ENCODE results near the gene MACROH2A2.
A peak's percentile ranks its signal among the peaks of the same experiment; 100 is the strongest.

Gene MACROH2A2

DNA sequence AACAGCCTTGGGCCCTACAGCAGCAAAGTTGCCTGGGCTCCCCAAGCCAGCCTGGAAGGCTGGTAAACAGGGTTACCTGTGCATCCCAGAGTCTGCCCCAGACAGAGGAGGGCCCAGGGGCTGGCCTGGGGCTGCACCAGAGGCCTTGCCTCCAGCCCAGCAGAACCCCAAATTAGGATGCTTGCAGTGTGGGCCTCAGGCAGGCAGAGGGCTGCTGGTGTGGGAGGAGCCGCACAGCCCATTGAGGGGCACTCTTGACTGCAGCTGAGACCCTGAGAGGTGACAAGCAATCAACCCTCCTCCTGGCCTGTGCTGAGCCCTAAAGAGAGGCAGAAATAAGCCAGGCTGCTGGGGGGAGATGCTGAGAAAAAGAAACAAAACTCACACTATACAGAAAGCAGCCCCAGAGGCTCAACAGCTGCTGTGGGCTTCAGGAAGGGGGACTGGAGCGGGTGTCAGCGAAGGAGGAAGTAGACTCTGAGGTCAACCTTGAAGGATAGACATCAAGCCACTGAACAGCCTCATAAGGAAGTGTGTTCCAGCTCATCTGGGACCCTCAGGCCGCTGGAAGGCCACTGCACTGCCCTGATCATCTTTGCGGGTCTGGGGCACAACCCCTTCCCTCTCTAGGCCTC, 73.4 kb downstream of the MACROH2A2 start:
- H3K27ac Mint-ChIP-seq = no peak overlapping the region
- ATAC-seq (no peak), DNase-seq (no peak)
- H3K4me1 Mint-ChIP-seq = peaks cover 16% of the 10 kb centered on the region
- H3K9me3 Mint-ChIP-seq = no peaks in the 10 kb centered on the region
- H3K4me3 Mint-ChIP-seq = no peak overlapping the region
- no peaks in the 10 kb centered on the region for H3K27me3 Mint-ChIP-seq

GRCh38 chr10:70126700-70127395, 74.2 kb downstream of the MACROH2A2 start:
- H3K27me3 Mint-ChIP-seq = no peaks in the 10 kb centered on the region
- H3K9me3 Mint-ChIP-seq = no peaks in the 10 kb centered on the region
- ATAC-seq (no peak), DNase-seq (no peak)
- H3K27ac Mint-ChIP-seq = peak overlapping the region in 1 of 2 donors; percentile 82
- H3K4me3 Mint-ChIP-seq = no peak overlapping the region
- H3K4me1 Mint-ChIP-seq = peaks cover 25% of the 10 kb centered on the region

DNA sequence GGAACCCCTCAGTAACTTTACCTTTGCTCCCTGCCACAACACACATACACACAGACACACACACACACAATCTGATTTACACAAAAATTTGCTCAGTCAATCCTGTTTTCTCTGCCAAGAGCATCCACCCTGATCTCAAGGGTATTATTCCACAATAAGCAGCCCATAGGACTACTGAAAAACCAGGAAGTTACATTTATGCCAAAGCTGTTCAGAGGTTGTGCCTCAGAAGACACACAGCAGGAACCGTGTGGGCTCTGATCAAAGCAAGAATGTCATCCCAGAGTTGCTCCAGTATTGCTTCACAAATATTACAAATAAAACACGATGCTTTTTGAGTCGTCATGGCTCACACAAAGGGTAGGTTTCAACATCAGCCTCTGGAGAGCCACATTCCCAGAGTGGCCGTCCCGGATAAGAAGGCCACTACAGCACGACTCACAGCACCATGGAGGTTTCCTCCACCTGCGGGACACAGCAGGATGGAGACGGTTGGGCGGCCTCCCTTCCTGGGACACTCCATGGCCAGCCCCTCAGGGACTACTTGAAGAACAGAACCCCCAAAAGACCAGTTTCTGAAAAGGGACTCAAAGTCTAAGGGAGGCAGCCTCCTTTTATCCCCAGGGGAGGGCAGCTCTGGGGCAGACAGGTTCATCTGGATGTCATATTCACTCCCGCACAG, 78.4 kb downstream of the MACROH2A2 start:
- Mint-ChIP-seq H3K27ac (peak overlapping the region; percentile 9 to 60), H3K9me3 (no peaks in the 10 kb centered on the region), H3K27me3 (no peaks in the 10 kb centered on the region), H3K4me3 (peak overlapping the region; percentile 94 to 95), H3K4me1 (peaks cover 38% of the 10 kb centered on the region)
- DNase-seq = no peak
- no peak for ATAC-seq

DNA sequence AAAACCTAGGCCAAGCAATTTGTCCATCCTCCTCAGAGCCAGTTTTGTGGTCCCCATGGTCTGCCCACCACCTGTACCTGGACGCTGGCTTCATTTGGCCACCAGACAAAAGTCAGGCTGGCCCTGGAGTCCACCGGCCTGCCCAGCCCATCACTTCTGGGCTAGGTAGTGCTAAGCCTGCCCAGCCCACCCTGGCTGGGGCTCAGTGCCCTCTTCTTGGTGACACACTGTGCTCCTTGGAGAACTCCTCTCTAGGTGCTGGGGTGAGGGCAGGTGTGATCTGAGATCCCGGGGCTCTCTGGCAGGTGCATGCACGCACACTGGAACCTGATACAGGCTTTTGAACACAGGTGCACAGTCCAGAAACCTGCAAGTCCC, 78.9 kb downstream of the MACROH2A2 start:
- ATAC-seq = no peak
- DNase-seq = no peak
- H3K27ac Mint-ChIP-seq = peak overlapping the region; percentile 99
- no peaks in the 10 kb centered on the region for H3K27me3 Mint-ChIP-seq
- H3K4me3 Mint-ChIP-seq = peak overlapping the region; percentile 94 to 95
- peaks cover 33% of the 10 kb centered on the region for H3K4me1 Mint-ChIP-seq
- no peaks in the 10 kb centered on the region for H3K9me3 Mint-ChIP-seq

GRCh38 chr10:70132098-70133029, 79.7 kb downstream of the MACROH2A2 start, which contains the start of gene AIFM2:
Gene AIFM2, minus strand, starts transcription at chr10:70132825. Its CDS starts 8,741 bp downstream, at chr10:70124084.
- DNase-seq (peak; percentile 54 to 61), ATAC-seq (peak; percentile 87)
- Mint-ChIP-seq H3K27ac (peak within 1 kb of the TSS; percentile 99), H3K4me1 (peaks cover 30% of the 10 kb centered on the region), H3K9me3 (no peaks in the 10 kb centered on the region), H3K4me3 (peak within 1 kb of the TSS; percentile 94 to 95), H3K27me3 (no peaks in the 10 kb centered on the region)

DNA sequence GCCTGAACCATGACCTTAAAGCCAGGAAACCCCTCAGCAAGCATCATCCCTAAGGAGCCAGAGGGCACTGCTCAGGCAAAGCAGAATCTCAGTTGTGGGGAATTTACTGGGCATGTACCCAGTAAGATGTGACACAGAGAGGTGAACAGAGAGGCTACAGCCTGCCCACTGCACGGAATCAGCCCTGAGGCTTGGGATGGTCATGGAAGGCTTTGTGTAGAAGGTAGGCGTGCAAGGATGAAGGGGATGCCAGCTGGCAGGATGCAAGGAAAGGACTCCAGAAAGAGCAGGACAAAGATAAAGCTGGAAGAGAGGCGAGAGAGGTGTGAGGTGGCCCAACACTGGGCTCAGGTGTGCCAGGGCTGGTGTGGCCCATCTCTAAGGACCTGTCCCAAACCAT, 82.4 kb downstream of the MACROH2A2 start:
- ATAC-seq = no peak
- H3K27ac Mint-ChIP-seq = peak overlapping the region in 1 of 2 donors; percentile 66
- peaks cover 49% of the 10 kb centered on the region for H3K4me1 Mint-ChIP-seq

DNA sequence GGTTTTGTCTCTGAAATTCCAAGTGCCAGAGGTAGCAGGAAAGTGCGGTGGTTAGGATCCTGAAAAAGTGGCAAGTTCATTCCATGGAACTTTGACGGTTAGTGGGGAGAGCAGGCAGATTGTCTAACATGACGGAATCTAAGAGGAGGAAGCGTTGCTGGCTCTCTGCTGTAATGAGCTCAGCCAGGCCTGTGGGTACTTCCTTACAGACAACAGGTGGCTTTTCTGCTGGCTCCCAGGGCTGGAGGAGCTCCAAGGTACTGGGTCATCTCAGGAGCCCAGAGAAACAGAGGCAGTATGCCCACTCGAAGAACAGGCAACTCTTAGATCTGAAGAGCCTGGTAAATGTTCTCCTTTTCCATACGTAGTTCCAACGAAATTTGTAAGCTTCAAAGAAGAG, 83.0 kb downstream of the MACROH2A2 start:
- peak in 1 of 2 donors; percentile 3 for DNase-seq
- H3K27me3 Mint-ChIP-seq = no peaks in the 10 kb centered on the region
- ATAC-seq = no peak
- no peak overlapping the region for H3K4me3 Mint-ChIP-seq
- no peak overlapping the region for H3K27ac Mint-ChIP-seq
- peaks cover 49% of the 10 kb centered on the region for H3K4me1 Mint-ChIP-seq
- H3K9me3 Mint-ChIP-seq = no peaks in the 10 kb centered on the region

More for the DNA sequence above, 82.4 kb downstream of the MACROH2A2 start:
- Mint-ChIP-seq H3K9me3 (no peaks in the 10 kb centered on the region), H3K27me3 (no peaks in the 10 kb centered on the region), H3K4me3 (no peak overlapping the region)
- no peak for DNase-seq

DNA sequence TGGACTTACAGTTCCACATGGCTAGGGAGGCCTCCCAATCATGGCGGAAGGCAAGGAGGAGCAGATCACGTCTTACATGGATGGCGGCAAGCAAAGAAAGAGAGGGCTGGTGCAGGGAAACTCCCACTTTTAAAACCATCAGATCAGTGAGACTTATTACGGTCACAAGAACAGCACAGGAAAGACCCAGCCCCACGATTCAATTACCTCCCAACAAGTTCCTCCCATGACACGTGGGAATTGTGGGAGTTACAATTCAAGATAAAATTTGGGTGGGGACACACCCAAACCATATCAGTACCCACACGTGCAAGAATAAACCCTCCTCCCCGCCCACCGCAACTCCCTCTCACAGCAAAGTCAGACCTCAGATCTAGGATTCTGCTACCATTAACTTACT, 84.5 kb downstream of the MACROH2A2 start:
- no peaks in the 10 kb centered on the region for H3K27me3 Mint-ChIP-seq
- peak in 1 of 2 donors; percentile 4 for DNase-seq

DNA sequence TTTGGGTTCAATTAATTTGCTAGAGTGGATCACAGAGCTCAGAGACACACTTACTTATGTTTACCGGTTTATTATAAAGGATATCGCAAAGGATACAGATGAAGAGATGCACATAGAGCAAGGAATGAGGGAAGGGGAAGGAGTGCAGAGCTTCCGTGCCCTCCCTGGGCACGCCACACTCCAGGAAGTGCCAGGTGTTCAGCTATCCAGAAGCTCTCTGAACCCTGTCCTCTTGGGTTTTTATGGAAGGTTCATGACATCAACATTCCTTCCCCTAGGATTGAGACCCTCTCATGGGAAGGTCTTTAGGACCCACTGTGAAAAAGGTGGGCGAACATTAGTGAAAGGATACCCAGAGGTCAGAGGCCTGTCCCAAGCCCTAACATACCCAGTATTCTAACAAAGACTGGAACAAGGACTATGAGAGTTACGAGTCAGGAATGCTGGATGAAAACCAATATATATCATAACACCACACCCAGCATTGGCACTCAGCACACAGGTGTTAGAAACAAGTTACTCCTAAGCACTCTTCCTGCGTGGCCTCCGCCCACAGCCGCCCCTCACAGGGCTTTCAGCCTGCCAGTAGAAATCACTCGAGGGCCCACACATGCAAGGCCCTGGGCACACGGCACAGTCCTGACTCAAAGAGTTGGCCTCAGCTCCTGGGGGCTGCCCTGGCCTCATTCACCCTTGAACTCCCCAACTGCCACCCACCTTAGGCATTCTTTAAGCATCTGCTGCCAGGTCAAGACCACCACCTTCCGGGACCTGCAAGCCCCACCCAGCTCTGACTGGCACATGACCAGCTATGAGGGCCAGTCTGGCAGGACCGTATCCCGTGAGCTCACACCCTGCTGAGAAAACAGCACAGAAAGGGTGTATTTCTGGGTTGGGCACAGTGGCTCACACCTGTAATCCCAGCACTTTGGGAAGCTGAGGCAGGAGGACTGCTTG, 85.6 kb downstream of the MACROH2A2 start:
- H3K27ac Mint-ChIP-seq = peak overlapping the region in 1 of 2 donors; percentile 86
- H3K4me1 Mint-ChIP-seq = peaks cover 34% of the 10 kb centered on the region
- ATAC-seq (no peak), DNase-seq (peak in 1 of 2 donors; percentile 7)
- no peaks in the 10 kb centered on the region for H3K27me3 Mint-ChIP-seq
- H3K4me3 Mint-ChIP-seq = no peak overlapping the region
- no peaks in the 10 kb centered on the region for H3K9me3 Mint-ChIP-seq

More for the DNA sequence above, 84.5 kb downstream of the MACROH2A2 start:
- Mint-ChIP-seq H3K4me3 (no peak overlapping the region), H3K4me1 (peaks cover 34% of the 10 kb centered on the region), H3K27ac (peak overlapping the region in 1 of 2 donors; percentile 4), H3K9me3 (no peaks in the 10 kb centered on the region)
- ATAC-seq = no peak

DNA sequence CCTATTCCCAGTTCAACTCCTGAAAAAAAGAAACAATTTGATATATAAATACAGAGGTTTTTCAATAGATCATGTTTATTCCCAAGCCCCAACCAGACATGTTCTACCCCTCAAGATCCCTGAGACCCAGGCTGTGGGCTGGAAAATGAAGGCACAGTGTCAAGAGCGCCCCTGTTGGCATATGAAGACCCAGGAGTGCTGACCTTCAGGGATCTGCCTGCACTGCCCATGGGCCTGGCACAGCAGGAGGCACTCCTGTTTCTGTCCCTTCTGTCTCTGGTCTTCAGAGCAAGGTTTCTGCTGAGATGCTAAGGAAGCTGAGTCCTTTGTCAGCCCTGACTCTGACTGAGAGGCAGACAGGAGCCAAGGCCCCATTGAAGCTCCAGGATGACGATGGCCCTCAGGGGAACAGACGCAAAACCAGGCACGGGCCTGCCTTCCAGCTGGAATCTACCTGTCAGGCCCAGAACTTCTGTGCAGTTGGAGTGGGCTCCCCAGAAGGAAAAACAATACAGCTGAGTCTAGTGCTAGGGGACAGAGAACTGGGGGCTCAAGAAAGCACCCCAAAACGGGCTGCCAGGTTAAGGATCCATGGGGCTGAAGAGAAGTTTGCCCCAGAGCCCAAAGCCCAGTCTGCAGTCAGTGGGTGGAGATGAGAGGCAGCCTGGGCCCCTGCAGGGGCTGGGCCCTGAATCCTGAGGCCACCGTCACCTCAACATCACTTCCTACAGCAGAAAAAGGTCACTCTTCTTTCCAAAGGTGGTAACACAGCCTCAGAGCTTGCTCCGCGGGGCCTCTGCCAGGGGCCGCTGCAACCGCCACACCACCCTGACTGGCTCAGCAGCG, 86.7 kb downstream of the MACROH2A2 start:
- Mint-ChIP-seq H3K27ac (no peak overlapping the region), H3K27me3 (no peaks in the 10 kb centered on the region), H3K4me3 (no peak overlapping the region), H3K4me1 (peaks cover 42% of the 10 kb centered on the region), H3K9me3 (no peaks in the 10 kb centered on the region)
- no peak for ATAC-seq
- DNase-seq = no peak

DNA sequence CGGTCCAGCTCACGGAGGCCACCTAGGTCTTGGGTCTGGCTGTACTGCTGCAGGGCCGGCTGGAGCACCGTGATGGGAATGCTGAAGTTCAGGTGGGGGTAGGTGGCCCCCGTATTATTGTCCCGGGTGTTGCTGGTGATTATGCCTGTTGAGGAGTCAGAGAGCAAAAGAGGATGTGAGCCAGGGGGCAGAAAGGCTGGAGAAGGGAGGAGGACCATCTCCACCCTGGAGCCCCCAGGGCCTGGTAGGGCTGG, 87.3 kb downstream of the MACROH2A2 start:
- ATAC-seq = no peak
- no peak for DNase-seq
- peaks cover 48% of the 10 kb centered on the region for H3K4me1 Mint-ChIP-seq
- no peaks in the 10 kb centered on the region for H3K27me3 Mint-ChIP-seq
- no peaks in the 10 kb centered on the region for H3K9me3 Mint-ChIP-seq
- H3K27ac Mint-ChIP-seq = no peak overlapping the region
- H3K4me3 Mint-ChIP-seq = no peak overlapping the region

DNA sequence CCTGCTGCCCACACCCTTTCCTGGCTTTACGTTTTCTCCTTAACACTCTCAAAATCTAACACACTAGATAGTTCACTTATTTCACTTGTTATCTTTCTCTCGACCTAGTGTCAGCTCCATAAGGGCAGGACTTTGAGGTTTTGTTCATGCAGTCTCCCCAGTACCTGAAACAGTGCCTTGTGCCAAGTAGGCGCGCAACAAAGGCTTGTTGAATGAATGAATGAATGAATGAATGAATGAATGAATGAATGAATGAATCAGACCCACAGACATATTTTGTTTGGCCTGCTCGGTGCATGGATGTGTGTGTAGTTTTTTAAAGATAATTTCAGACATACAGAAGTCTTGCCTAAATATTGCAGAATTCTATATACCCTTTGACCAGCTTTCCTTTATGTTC, 87.7 kb downstream of the MACROH2A2 start:
- Mint-ChIP-seq H3K27me3 (no peaks in the 10 kb centered on the region), H3K4me1 (peaks cover 50% of the 10 kb centered on the region), H3K4me3 (no peak overlapping the region), H3K27ac (no peak overlapping the region), H3K9me3 (no peaks in the 10 kb centered on the region)
- no peak for DNase-seq
- no peak for ATAC-seq

DNA sequence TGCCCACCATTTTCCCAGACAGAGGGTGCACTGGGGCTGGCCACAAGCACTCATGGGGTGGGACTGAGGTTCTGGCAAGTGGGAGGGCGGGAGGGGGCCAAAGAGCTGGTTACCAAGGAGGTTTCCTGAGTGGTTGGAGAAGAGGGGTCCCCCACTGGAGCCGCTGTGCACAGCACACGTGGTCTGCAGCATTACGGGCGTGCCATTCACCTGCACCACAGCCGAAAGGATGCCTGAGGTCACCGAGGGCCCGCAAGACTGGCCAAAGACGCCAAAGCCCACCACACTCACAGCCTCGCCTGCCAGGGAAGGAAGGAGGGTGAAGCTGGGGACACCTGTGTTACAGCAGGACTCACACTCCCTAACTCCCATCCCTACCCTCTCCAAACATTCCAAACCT, 89.9 kb downstream of the MACROH2A2 start:
- Mint-ChIP-seq H3K27me3 (no peaks in the 10 kb centered on the region), H3K27ac (no peak overlapping the region), H3K4me3 (no peak overlapping the region), H3K4me1 (peaks cover 60% of the 10 kb centered on the region), H3K9me3 (no peaks in the 10 kb centered on the region)
- ATAC-seq (no peak), DNase-seq (no peak)
